Transverse colon (tissue), 4 donors: Measurements from ENCODE around the gene RFTN1. TPM values are rescaled to one million over a fixed set of nuclear protein-coding genes. Genes with fewer than 3 reads are reported as not detected.

Experiments used
- DNase-seq: peaks from one replicate; pipeline ENCODE4 v3.0.0-alpha.2; 2019
- H3K27ac ChIP-seq, 4 donors: fragments of 200-600 bp; sonication (generic); 2 replicates each; pipeline ENCODE4 v1.5.1; 2016 to 2018; ENCODE audit warnings: inconsistent platforms in 4 of 4
- H3K27me3 ChIP-seq: fragments of 200-600 bp; sonication (generic); 2 replicates; pipeline ENCODE4 v1.5.1; 2017; ENCODE audit warnings: inconsistent platforms
- H3K36me3 ChIP-seq, 4 donors: fragments of 200-600 bp; sonication (generic); 2 replicates each; pipeline ENCODE4 v1.5.1; 2017 to 2019; ENCODE audit warnings: inconsistent platforms in 4 of 4
- H3K4me1 ChIP-seq, 4 donors: fragments of 200-600 bp; sonication (generic); 2 replicates each; pipeline ENCODE4 v1.5.1; 2017 to 2020; ENCODE audit warnings: inconsistent platforms in 4 of 4
- H3K4me3 ChIP-seq, 4 donors: fragments of 200-600 bp; sonication (generic); 1 replicate in 1 of 4; 2 replicates in 3 of 4; pipeline versions ENCODE4 v1.5.1 to v1.6.1; 2017 to 2019; ENCODE audit warnings: inconsistent platforms in 4 of 4
- H3K9me3 ChIP-seq, 2 donors: fragments of 200-600 bp; sonication (generic); 2 replicates each; pipeline ENCODE4 v1.5.1; 2017 to 2019; ENCODE audit warnings: inconsistent platforms in 2 of 2
- CTCF ChIP-seq, 5 experiments: fragments of 200-600 bp in 3 of 5; fragments of 450-650 bp in 2 of 5; sonication (generic) in 3 of 5; IDR thresholded peaks; 1 replicate in 2 of 5; 2 replicates in 3 of 5; pipeline ENCODE4 v1.5.1; 2016 to 2017; ENCODE audit warnings: antibody characterized with exemption in 5 of 5, inconsistent platforms in 3 of 5, mild to moderate bottlenecking in 2 of 5, moderate library complexity in 1 of 5
- EP300 ChIP-seq: sonication (generic); formaldehyde crosslinking; IDR thresholded peaks from one replicate; pipeline ENCODE4 v1.6.1; 2017; ENCODE audit warnings: antibody characterized with exemption, low read depth
- POLR2A ChIP-seq: fragments of 450-650 bp; IDR thresholded peaks from one replicate; pipeline ENCODE4 v1.6.1; 2016; ENCODE audit warnings: antibody characterized with exemption, mild to moderate bottlenecking, moderate library complexity
- POLR2AphosphoS5 ChIP-seq, 3 donors: sonication (generic); formaldehyde crosslinking; IDR thresholded peaks; one replicate each; pipeline ENCODE4 v1.6.1; 2016; ENCODE audit warnings: antibody characterized with exemption in 3 of 3
- WGBS, 2 donors: methylation state at CpG; one replicate each; pipeline ENCODE4 v1.1.5; 2018; ENCODE audit warnings: low coverage in 1 of 2; 5-methylcytosine and 5-hydroxymethylcytosine counted together
- in situ Hi-C, 4 donors: fragments of 200-750 bp; cut with MboI; loops; one replicate each; pipeline versions ENCODE4 v1.15.0 to v1.15.1; 2017; ENCODE audit warnings: low sequenced_read_pairs in 3 of 4, low pct_ligation_motif_present in 1 of 4, low pct_unique_long_range_greater_than_20kb in 1 of 4
- intact Hi-C: fragments of 100-400 bp; cut with DNase I; formaldehyde crosslinking; loops from one replicate; pipeline ENCODE4 v1.15.1; 2023; ENCODE audit warnings: low total_unique reads
- total RNA-seq, 4 donors: library from RNA; depleted of rRNA; stranded (reverse); fragments of >200 nt; gene quantifications; one replicate each; pipeline ENCODE4 v1.1.0, GENCODE V29; 2016

Gene RFTN1, protein sequence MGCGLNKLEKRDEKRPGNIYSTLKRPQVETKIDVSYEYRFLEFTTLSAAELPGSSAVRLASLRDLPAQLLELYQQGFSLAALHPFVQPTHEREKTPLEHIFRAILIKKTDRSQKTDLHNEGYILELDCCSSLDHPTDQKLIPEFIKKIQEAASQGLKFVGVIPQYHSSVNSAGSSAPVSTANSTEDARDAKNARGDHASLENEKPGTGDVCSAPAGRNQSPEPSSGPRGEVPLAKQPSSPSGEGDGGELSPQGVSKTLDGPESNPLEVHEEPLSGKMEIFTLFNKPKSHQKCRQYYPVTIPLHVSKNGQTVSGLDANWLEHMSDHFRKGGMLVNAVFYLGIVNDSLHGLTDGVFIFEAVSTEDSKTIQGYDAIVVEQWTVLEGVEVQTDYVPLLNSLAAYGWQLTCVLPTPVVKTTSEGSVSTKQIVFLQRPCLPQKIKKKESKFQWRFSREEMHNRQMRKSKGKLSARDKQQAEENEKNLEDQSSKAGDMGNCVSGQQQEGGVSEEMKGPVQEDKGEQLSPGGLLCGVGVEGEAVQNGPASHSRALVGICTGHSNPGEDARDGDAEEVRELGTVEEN
- 10 to 100 TPM in 3 of 4 donors, 1 to 10 TPM in 1; 6.7 to 25.7 (median 15.7) TPM for total RNA-seq

GRCh38 chr3:16513141-16514020, at the start of gene RFTN1:
TSS of gene RFTN1 (minus strand) at chr3:16513699. CDS start at chr3:16493869, 19,830 bp downstream.
- Histone ChIP-seq H3K4me1 (peaks cover 0 to 20% (median 9%) of the 10 kb centered on the region in 4 donors), H3K4me3 (peak within 1 kb of the TSS; percentile 44 to 62 (median 49)), H3K27me3 (peaks cover 32% of the 10 kb centered on the region), H3K36me3 (no peaks in the 10 kb centered on the region), H3K27ac (peak within 1 kb of the TSS; percentile 75 to 81 (median 78)), H3K9me3 (no peaks in the 10 kb centered on the region)
- TF ChIP-seq POLR2AphosphoS5 (IDR thresholded peaks at IDR 0.05) = peak in 1 of 3 donors; percentile 42
- no peak for TF ChIP-seq EP300
- no peak for TF ChIP-seq POLR2A
- no peak for TF ChIP-seq CTCF (IDR thresholded peaks at IDR 0.05)
- peak; percentile 36 for DNase-seq
- in situ Hi-C loops = no loop called here
- WGBS, 2 donors = 1% methylated on average over 62 of the region's 92 CpGs; no CpG with 5 or more reads in 1 of the 2 donors
- intact Hi-C loops = no loop called here

GRCh38 chr3:16559653-16560365, 46.3 kb upstream of the RFTN1 start:
- WGBS, 2 donors = 51 to 69% methylated on average over 2 to 5 of the region's 5 CpGs
- no peaks in the 10 kb centered on the region for H3K36me3 ChIP-seq
- TF ChIP-seq CTCF (IDR thresholded peaks at IDR 0.05) (no peak), POLR2AphosphoS5 (IDR thresholded peaks at IDR 0.05) (no peak), POLR2A (no peak), EP300 (no peak)
- H3K27ac ChIP-seq = no peak overlapping the region
- in situ Hi-C loops = loop anchor here in 2 of 4 donors (10.0 to 25.0 kb wide), 2 partner anchors 275 to 523 kb away; no protein-coding TSS in a partner anchor
- no peaks in the 10 kb centered on the region for H3K4me1 ChIP-seq
- intact Hi-C loops = no loop called here
- DNase-seq = no peak
- H3K4me3 ChIP-seq = no peak overlapping the region
- peaks cover 0 to 4% of the 10 kb centered on the region in 2 donors for H3K9me3 ChIP-seq
- H3K27me3 ChIP-seq = no peaks in the 10 kb centered on the region

DNA sequence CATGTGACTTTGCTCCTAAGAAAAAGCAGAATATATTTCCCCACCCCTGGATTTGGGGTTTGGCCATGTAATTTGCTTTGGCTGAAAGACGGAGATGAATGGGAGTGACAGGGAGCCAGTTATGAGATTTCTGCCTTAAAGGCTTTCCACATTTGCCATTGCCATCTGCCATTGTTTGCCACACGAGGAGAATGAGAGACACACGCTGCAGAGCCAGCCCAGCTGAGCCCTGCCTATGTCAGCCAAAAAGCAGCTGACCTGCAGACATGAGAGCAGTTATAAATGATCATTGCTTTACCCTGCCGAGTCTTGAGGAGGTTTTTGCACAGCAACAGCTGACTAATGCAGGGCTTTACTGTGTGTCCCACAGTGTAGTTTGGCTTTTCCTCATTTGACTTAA, 40.6 kb upstream of the RFTN1 start:
- DNase-seq = no peak
- H3K4me1 ChIP-seq = no peaks in the 10 kb centered on the region
- no peak overlapping the region for H3K27ac ChIP-seq
- H3K27me3 ChIP-seq = no peaks in the 10 kb centered on the region
- 69 to 100% methylated on average over 1 to 4 of the region's 4 CpGs for WGBS, 2 donors
- H3K4me3 ChIP-seq = no peak overlapping the region
- TF ChIP-seq POLR2A = no peak
- no peak for TF ChIP-seq CTCF (IDR thresholded peaks at IDR 0.05)
- TF ChIP-seq EP300 = no peak
- TF ChIP-seq POLR2AphosphoS5 (IDR thresholded peaks at IDR 0.05) = no peak
- no peaks in the 10 kb centered on the region for H3K36me3 ChIP-seq
- intact Hi-C loops = no loop called here
- H3K9me3 ChIP-seq = no peaks in the 10 kb centered on the region
- in situ Hi-C loops = loop anchor here in 3 of 4 donors (5.0 to 25.0 kb wide), 3 partner anchors 262 to 517 kb away; no protein-coding TSS in a partner anchor
